Measurements from ENCODE around the gene TFAP2A. TPM values are rescaled to one million over a fixed set of nuclear protein-coding genes. Genes with fewer than 3 reads are reported as not detected.

TFAP2A gene
- total RNA-seq, 1 donor from 2014 or later, result 0.32 TPM

DNA sequence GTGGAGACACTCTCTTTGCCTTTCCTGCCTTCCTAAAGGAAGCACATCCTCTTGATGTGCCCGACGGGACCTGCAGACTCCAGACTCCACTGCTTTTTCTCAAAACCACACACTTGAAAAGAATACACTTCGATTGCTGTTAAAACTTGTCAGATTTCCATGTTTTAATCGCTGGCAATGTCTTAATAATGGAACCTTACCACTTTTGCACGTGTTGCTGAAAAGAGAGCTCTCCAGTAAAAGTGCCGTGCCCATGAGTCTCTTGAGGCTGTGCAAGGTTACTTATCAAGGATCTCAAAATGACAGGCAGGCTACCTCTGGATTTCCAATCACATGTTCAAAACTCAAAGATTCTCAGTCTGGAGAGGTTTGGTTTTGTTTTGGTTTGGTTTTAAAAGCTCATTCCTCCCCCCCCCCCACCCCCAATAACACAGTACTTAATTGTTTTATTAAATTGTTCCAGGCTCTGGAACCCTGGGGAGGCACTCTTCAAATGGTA is 12.0 kb upstream of the TFAP2A start:
- no peak for DNase-seq
- Mint-ChIP-seq H3K4me3 (ENCODE audit: unreplicated experiment) (peak overlapping the region; percentile 77), H3K9me3 (ENCODE audit: unreplicated experiment) (no peaks in the 10 kb centered on the region), H3K36me3 (ENCODE audit: unreplicated experiment) (no peaks in the 10 kb centered on the region), H3K27me3 (ENCODE audit: unreplicated experiment) (peaks cover 21% of the 10 kb centered on the region), H3K27ac (ENCODE audit: unreplicated experiment) (no peak overlapping the region), H3K4me1 (ENCODE audit: low read depth, unreplicated experiment) (peaks cover 3% of the 10 kb centered on the region)
- TF ChIP-seq, protein P1, sequence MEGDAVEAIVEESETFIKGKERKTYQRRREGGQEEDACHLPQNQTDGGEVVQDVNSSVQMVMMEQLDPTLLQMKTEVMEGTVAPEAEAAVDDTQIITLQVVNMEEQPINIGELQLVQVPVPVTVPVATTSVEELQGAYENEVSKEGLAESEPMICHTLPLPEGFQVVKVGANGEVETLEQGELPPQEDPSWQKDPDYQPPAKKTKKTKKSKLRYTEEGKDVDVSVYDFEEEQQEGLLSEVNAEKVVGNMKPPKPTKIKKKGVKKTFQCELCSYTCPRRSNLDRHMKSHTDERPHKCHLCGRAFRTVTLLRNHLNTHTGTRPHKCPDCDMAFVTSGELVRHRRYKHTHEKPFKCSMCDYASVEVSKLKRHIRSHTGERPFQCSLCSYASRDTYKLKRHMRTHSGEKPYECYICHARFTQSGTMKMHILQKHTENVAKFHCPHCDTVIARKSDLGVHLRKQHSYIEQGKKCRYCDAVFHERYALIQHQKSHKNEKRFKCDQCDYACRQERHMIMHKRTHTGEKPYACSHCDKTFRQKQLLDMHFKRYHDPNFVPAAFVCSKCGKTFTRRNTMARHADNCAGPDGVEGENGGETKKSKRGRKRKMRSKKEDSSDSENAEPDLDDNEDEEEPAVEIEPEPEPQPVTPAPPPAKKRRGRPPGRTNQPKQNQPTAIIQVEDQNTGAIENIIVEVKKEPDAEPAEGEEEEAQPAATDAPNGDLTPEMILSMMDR (IDR thresholded peaks at IDR 0.05; ENCODE audit: partially characterized antibody, unreplicated experiment), result no peak

GRCh38 chr6:10425975-10426780 is 11.3 kb upstream of the TFAP2A start:
- Mint-ChIP-seq H3K4me1 (ENCODE audit: low read depth, unreplicated experiment) (peaks cover 3% of the 10 kb centered on the region), H3K27me3 (ENCODE audit: unreplicated experiment) (peaks cover 27% of the 10 kb centered on the region), H3K36me3 (ENCODE audit: unreplicated experiment) (no peaks in the 10 kb centered on the region), H3K4me3 (ENCODE audit: unreplicated experiment) (peak overlapping the region; percentile 77), H3K9me3 (ENCODE audit: unreplicated experiment) (no peaks in the 10 kb centered on the region), H3K27ac (ENCODE audit: unreplicated experiment) (no peak overlapping the region)
- TF ChIP-seq, protein P1 (IDR thresholded peaks at IDR 0.05; ENCODE audit: partially characterized antibody, unreplicated experiment), result no peak
- peak; percentile 44 for DNase-seq

DNA sequence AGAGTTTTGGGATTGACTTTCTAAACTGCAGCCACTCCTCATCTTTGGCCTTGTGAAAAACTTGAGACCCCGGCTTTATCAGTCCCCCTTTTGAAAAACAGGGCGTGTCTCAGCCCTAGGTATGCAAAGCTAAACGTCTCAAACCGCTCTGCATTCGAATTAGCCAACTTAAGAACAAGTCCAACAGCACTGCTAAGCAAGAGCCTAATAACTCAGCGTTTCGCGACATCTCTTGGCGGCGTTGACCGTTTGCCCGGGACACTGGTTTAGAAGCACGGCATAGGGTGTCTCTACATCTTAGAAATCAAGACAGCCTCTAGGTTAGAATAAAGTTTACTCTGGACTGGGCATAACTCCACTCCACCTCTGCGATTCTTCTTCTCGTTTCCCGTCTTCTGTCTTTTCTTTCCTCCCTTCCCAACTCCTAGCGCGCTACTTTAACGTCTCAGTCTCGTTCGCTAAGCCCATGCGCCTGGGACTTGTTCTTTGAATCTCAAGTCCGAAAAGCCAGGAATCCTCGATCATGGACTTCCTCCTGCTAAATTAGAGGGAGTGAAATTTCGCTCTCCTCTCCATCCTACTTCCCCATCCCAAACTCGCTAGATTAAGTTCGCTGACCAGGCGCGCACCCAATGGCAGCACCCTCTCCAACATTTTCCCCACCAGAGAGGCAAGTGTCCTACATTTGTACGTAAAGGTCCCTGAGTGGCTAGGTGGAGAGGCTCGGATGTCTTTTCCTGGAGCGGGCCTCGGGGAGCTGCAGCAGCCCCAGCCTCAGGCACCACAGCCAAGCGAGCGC is 10.5 kb upstream of the TFAP2A start:
- TF ChIP-seq, protein P1 (IDR thresholded peaks at IDR 0.05; ENCODE audit: partially characterized antibody, unreplicated experiment), result no peak
- peaks cover 30% of the 10 kb centered on the region for H3K27me3 Mint-ChIP-seq (ENCODE audit: unreplicated experiment)

DNA sequence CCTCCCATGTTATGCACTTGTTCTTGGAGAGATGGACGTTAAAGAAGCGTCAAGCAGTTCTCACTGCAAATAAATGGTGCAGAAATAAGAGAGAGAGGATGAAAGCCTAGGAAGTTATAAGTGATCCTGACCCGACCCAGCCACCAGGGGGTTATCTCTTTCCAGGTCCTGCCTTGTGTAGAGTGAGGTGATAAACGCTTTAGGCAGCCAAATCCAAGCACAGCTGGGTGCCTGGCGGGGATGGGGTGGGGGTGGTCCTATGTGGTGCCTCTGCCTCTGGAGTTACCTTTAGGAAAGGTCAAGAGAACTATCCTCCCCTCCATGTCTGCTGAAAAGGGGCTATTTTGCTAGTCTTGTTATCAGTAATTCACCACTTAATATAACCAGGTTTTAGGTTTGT is 9.2 kb upstream of the TFAP2A start:
- no peaks in the 10 kb centered on the region for H3K36me3 Mint-ChIP-seq (ENCODE audit: unreplicated experiment)
- TF ChIP-seq, protein P1 (IDR thresholded peaks at IDR 0.05; ENCODE audit: partially characterized antibody, unreplicated experiment), result peak; percentile 11
- peaks cover 38% of the 10 kb centered on the region for H3K27me3 Mint-ChIP-seq (ENCODE audit: unreplicated experiment)
- H3K4me3 Mint-ChIP-seq (ENCODE audit: unreplicated experiment), result no peak overlapping the region
- H3K27ac Mint-ChIP-seq (ENCODE audit: unreplicated experiment), result no peak overlapping the region
- peaks cover 3% of the 10 kb centered on the region for H3K4me1 Mint-ChIP-seq (ENCODE audit: low read depth, unreplicated experiment)
- no peaks in the 10 kb centered on the region for H3K9me3 Mint-ChIP-seq (ENCODE audit: unreplicated experiment)
- DNase-seq, result no peak

More for the DNA sequence above, 10.5 kb upstream of the TFAP2A start:
- H3K36me3 Mint-ChIP-seq (ENCODE audit: unreplicated experiment), result no peaks in the 10 kb centered on the region
- DNase-seq, result no peak
- H3K9me3 Mint-ChIP-seq (ENCODE audit: unreplicated experiment), result no peaks in the 10 kb centered on the region
- H3K27ac Mint-ChIP-seq (ENCODE audit: unreplicated experiment), result no peak overlapping the region
- H3K4me3 Mint-ChIP-seq (ENCODE audit: unreplicated experiment), result peak overlapping the region; percentile 63
- peaks cover 3% of the 10 kb centered on the region for H3K4me1 Mint-ChIP-seq (ENCODE audit: low read depth, unreplicated experiment)

All from glutamatergic neuron (in vitro differentiated cells).